ENCODE results near the gene MAGEB2.

- TF ChIP-seq, protein P1, sequence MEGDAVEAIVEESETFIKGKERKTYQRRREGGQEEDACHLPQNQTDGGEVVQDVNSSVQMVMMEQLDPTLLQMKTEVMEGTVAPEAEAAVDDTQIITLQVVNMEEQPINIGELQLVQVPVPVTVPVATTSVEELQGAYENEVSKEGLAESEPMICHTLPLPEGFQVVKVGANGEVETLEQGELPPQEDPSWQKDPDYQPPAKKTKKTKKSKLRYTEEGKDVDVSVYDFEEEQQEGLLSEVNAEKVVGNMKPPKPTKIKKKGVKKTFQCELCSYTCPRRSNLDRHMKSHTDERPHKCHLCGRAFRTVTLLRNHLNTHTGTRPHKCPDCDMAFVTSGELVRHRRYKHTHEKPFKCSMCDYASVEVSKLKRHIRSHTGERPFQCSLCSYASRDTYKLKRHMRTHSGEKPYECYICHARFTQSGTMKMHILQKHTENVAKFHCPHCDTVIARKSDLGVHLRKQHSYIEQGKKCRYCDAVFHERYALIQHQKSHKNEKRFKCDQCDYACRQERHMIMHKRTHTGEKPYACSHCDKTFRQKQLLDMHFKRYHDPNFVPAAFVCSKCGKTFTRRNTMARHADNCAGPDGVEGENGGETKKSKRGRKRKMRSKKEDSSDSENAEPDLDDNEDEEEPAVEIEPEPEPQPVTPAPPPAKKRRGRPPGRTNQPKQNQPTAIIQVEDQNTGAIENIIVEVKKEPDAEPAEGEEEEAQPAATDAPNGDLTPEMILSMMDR (IDR thresholded peaks at IDR 0.05) = no peak
- TF ChIP-seq POLR2A (IDR thresholded peaks at IDR 0.05) = no peak
Measured at GRCh38 chrX:30230395-30230794, 15.0 kb downstream of the MAGEB2 start, which contains the start of gene MAGEB3.

Data from adrenal gland (tissue), 5 donors.